WTC11 (cell line): ENCODE measurements around the gene FEM1B. TPM values are rescaled to one million over a fixed set of nuclear protein-coding genes. Genes with fewer than 3 reads are reported as not detected.

ENCODE experiments used
- ATAC-seq: fragments of 200-7000 bp; cut with Tn5 transposase; 2 replicates; pipeline ENCODE4 v1.10.0; 2021; ENCODE audit warnings: mild to moderate bottlenecking, moderate library complexity
- Bru-seq: library from RNA; stranded (reverse); fragments of 400-500 nt; gene quantifications from one replicate; lab custom pipeline; 2021; lab: Mats Ljungman, UMichigan
- CTCF ChIA-PET: fragments of 300-600 bp; sonication (Branson Sonifier 250); formaldehyde crosslinking; loops from one replicate; lab custom pipeline; 2021; ENCODE audit warnings: antibody characterized with exemption; lab: Charles Lee
- POLR2A ChIA-PET: fragments of 350-600 bp; sonication (Branson Sonifier 250); formaldehyde crosslinking; loops from one replicate; lab custom pipeline; 2021; ENCODE audit warnings: antibody characterized with exemption; lab: Charles Lee
- DNase-seq: peaks from one replicate; pipeline ENCODE4 v3.0.0; 2021; ENCODE audit warnings: low spot score
- H3K27ac Mint-ChIP-seq: 2 replicates; pipeline ENCODE4 v1.8.0; 2021; ENCODE audit warnings: mixed read lengths
- H3K27me3 Mint-ChIP-seq: 2 replicates; pipeline ENCODE4 v1.8.0; 2021; ENCODE audit warnings: low read depth, mild to moderate bottlenecking, moderate library complexity, mixed read lengths
- H3K36me3 Mint-ChIP-seq: 2 replicates; pipeline ENCODE4 v1.8.0; 2021; ENCODE audit warnings: mixed read lengths
- H3K4me1 Mint-ChIP-seq: 2 replicates; pipeline ENCODE4 v1.8.0; 2022; ENCODE audit warnings: mixed read lengths
- H3K4me3 Mint-ChIP-seq: 2 replicates; pipeline ENCODE4 v1.8.0; 2021; ENCODE audit warnings: mild to moderate bottlenecking, moderate library complexity, mixed read lengths
- H3K9me3 Mint-ChIP-seq: 2 replicates; pipeline ENCODE4 v1.8.0; 2021; ENCODE audit warnings: mixed read lengths
- CBFB ChIP-seq: sonication (generic); formaldehyde crosslinking; IDR thresholded peaks from 2 replicates; pipeline ENCODE4 v1.8.1; 2022; ENCODE audit warnings: mild to moderate bottlenecking, low read depth, missing genetic modification reagents
- CREB1 ChIP-seq: sonication (generic); formaldehyde crosslinking; IDR thresholded peaks from 2 replicates; pipeline ENCODE4 v1.8.0; 2023; ENCODE audit warnings: mild to moderate bottlenecking, missing genetic modification reagents
- CREM ChIP-seq: sonication (generic); formaldehyde crosslinking; IDR thresholded peaks from 2 replicates; pipeline ENCODE4 v1.8.1; 2022; ENCODE audit warnings: mild to moderate bottlenecking, missing genetic modification reagents, moderate library complexity
- ESRRA ChIP-seq: sonication (generic); formaldehyde crosslinking; IDR thresholded peaks from 2 replicates; pipeline ENCODE4 v1.8.1; 2022; ENCODE audit warnings: mild to moderate bottlenecking, missing genetic modification reagents, borderline replicate concordance
- FOXJ3 ChIP-seq: sonication (generic); formaldehyde crosslinking; IDR thresholded peaks from 2 replicates; pipeline ENCODE4 v1.9.0; 2021; ENCODE audit warnings: missing genetic modification reagents, mild to moderate bottlenecking, borderline replicate concordance
- FOXP1 ChIP-seq: sonication (generic); formaldehyde crosslinking; IDR thresholded peaks from 2 replicates; pipeline ENCODE4 v1.8.0; 2022; ENCODE audit warnings: missing genetic modification reagents, mild to moderate bottlenecking, moderate library complexity, borderline replicate concordance
- GABPB1 ChIP-seq: sonication (generic); formaldehyde crosslinking; IDR thresholded peaks from 2 replicates; pipeline ENCODE4 v1.8.1; 2023; ENCODE audit warnings: mild to moderate bottlenecking, missing genetic modification reagents
- IRF2 ChIP-seq: sonication (generic); formaldehyde crosslinking; IDR thresholded peaks from 2 replicates; pipeline ENCODE4 v1.8.0; 2022; ENCODE audit warnings: low read depth, missing genetic modification reagents, borderline replicate concordance
- JUN ChIP-seq: sonication (generic); formaldehyde crosslinking; IDR thresholded peaks from 2 replicates; pipeline ENCODE4 v1.8.0; 2023; ENCODE audit warnings: mild to moderate bottlenecking, missing genetic modification reagents
- NR1H2 ChIP-seq: sonication (generic); formaldehyde crosslinking; IDR thresholded peaks from 2 replicates; pipeline ENCODE4 v1.9.0; 2021; ENCODE audit warnings: mild to moderate bottlenecking, moderate library complexity, missing genetic modification reagents
- RORB ChIP-seq: fragments of 250-450 bp; sonication (Bioruptor Pico); IDR thresholded peaks from 2 replicates; pipeline ENCODE4 v1.9.0; 2021; ENCODE audit warnings: mild to moderate bottlenecking
- SOX15 ChIP-seq: fragments of 250-450 bp; sonication (Bioruptor Pico); IDR thresholded peaks from 2 replicates; pipeline ENCODE4 v1.9.0; 2021; ENCODE audit warnings: mild to moderate bottlenecking
- TCF7 ChIP-seq: sonication (generic); formaldehyde crosslinking; IDR thresholded peaks from 2 replicates; pipeline ENCODE4 v1.8.0; 2022; ENCODE audit warnings: mild to moderate bottlenecking, low read depth, missing genetic modification reagents, moderate library complexity
- TEAD4 ChIP-seq: sonication (generic); formaldehyde crosslinking; IDR thresholded peaks from 2 replicates; pipeline ENCODE4 v1.8.0; 2022; ENCODE audit warnings: mild to moderate bottlenecking, missing genetic modification reagents
- ZNF121 ChIP-seq: sonication (generic); formaldehyde crosslinking; IDR thresholded peaks from 2 replicates; pipeline ENCODE4 v1.8.0; 2023; ENCODE audit warnings: missing genetic modification reagents
- ZNF138 ChIP-seq: sonication (generic); formaldehyde crosslinking; conservative IDR thresholded peaks from 2 replicates; pipeline ENCODE4 v1.8.1; 2022; ENCODE audit warnings: mild to moderate bottlenecking, moderate library complexity, missing genetic modification reagents
- ZNF232 ChIP-seq: sonication (generic); formaldehyde crosslinking; IDR thresholded peaks from 2 replicates; pipeline ENCODE4 v1.8.0; 2022; ENCODE audit warnings: mild to moderate bottlenecking, missing genetic modification reagents
- ZNF416 ChIP-seq: fragments of 250-450 bp; sonication (Bioruptor Pico); IDR thresholded peaks from 2 replicates; pipeline ENCODE4 v1.9.0; 2021; ENCODE audit warnings: mild to moderate bottlenecking, inconsistent platforms
- long read RNA-seq, 3 experiments: library from RNA in 1 of 3; library from capped mRNA in 1 of 3; library from polyadenylated mRNA in 1 of 3; unstranded in 2 of 3; stranded (forward) in 1 of 3; transcript quantifications; one replicate each; pipeline ENCODE4 v2.0.0, GENCODE V29; 2021
- total RNA-seq: library from RNA; stranded (reverse); gene quantifications from 3 replicates; pipeline ENCODE4 v1.2.3, GENCODE V29; 2021
- TF ChIP-seq, protein P1 (sequence below): sonication (generic); formaldehyde crosslinking; IDR thresholded peaks from 2 replicates; pipeline ENCODE4 v1.8.1; 2023; ENCODE audit warnings: mild to moderate bottlenecking, missing genetic modification reagents, moderate library complexity
- TF ChIP-seq, protein P2 (sequence below): sonication (generic); formaldehyde crosslinking; IDR thresholded peaks from 2 replicates; pipeline ENCODE4 v1.8.1; 2022; ENCODE audit warnings: mild to moderate bottlenecking, moderate library complexity, missing genetic modification reagents
- TF ChIP-seq, protein P3 (sequence below): sonication (generic); formaldehyde crosslinking; IDR thresholded peaks from 2 replicates; pipeline ENCODE4 v1.8.0; 2022; ENCODE audit warnings: mild to moderate bottlenecking, missing genetic modification reagents
- TF ChIP-seq, protein P4 (sequence below): sonication (generic); formaldehyde crosslinking; IDR thresholded peaks from 2 replicates; pipeline ENCODE4 v1.8.1; 2023; ENCODE audit warnings: mild to moderate bottlenecking, moderate library complexity, missing genetic modification reagents
- TF ChIP-seq, protein P5 (sequence below): sonication (generic); formaldehyde crosslinking; IDR thresholded peaks from 2 replicates; pipeline ENCODE4 v1.8.0; 2023; ENCODE audit warnings: mild to moderate bottlenecking, missing genetic modification reagents
- TF ChIP-seq, protein P6 (sequence below): sonication (generic); formaldehyde crosslinking; IDR thresholded peaks from 2 replicates; pipeline ENCODE4 v1.8.0; 2023; ENCODE audit warnings: missing genetic modification reagents, mild to moderate bottlenecking, borderline replicate concordance

The FEM1B gene
- 59.7 to 64.8 TPM (median 62.4 TPM) in 3 replicates for total RNA-seq
- Bru-seq, nascent RNA = percentile 98 among the genes with signal in this experiment
- long read RNA-seq, experiment 1, full-length matches to known transcripts = 138 of 219 reads
- long read RNA-seq, experiment 1, partial matches to known transcripts = 1 of 219 reads
- long read RNA-seq, experiment 1, other reads (novel, unspliced or antisense) = 80 of 219 reads
- long read RNA-seq, experiment 2, full-length matches to known transcripts = 33 of 92 reads
- long read RNA-seq, experiment 2, partial matches to known transcripts = 0 of 92 reads
- long read RNA-seq, experiment 2, other reads (novel, unspliced or antisense) = 59 of 92 reads
- long read RNA-seq, experiment 3, full-length matches to known transcripts = 1 of 2 reads
- long read RNA-seq, experiment 3, partial matches to known transcripts = 0 of 2 reads
- long read RNA-seq, experiment 3, other reads (novel, unspliced or antisense) = 1 of 2 reads

DNA sequence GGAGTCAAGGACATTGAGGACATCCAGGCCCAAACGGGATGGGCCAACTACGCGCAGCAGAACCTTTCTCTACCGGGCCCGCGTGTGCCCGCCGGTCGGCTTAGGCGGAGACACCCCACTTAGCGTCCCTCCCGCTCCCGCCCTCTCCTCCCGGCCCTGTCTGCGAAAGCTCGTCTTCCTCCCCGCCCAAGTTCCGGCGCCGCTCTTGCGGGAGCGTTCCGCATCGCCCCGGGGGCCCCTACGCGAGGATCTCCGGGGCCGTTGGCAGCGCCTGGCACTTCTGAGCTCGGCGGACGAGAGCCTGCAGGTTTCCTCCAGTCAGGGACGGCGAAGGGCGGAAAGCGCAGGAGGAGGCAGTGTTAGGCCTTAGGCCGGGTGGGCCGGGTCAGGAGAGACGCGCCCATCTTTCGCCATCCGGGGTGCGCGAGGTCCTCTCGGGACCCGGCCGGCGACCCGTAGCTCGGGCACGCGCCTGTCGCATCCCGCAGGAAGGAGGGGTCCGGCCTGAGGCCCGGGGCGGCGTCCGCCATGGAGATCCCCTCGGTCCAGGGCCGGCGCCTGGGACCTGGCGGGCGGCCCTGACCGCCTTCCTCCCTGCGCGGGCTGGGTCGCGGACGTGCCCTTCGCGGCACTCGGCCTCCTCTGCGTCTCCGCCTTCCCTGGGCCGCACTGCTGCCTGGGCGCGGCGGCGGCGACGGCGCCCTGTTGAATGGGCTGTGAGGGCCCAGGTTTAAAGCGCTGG, at the start of gene FEM1B:
Gene FEM1B, plus strand, starts transcription at position 143 of the 742 bp plus-strand sequence. CDS start 673 bp downstream, outside the sequence.
- peaks cover 50% of the 10 kb centered on the region for H3K4me1 Mint-ChIP-seq
- CTCF ChIA-PET = interaction anchor here (0.9 to 3.9 kb wide), 14 partner anchors 11 to 754 kb away, joined by 3 to 27 read pairs (median 4); no protein-coding TSS in a partner anchor
- POLR2A ChIA-PET = interaction anchor here (0.6 to 2.5 kb wide), 9 partner anchors 13 to 50 kb away, joined by 3 to 22 read pairs (median 4); no protein-coding TSS in a partner anchor
- TF ChIP-seq, protein P1, sequence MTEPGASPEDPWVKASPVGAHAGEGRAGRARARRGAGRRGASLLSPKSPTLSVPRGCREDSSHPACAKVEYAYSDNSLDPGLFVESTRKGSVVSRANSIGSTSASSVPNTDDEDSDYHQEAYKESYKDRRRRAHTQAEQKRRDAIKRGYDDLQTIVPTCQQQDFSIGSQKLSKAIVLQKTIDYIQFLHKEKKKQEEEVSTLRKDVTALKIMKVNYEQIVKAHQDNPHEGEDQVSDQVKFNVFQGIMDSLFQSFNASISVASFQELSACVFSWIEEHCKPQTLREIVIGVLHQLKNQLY (CRISPR knock-in tag) = no peak
- TF ChIP-seq RORB = no peak
- 0 out of 2 replicates have a peak, but pooled peaks have one; percentile 3 for TF ChIP-seq SOX15 (CRISPR knock-in tag)
- TF ChIP-seq FOXP1 (CRISPR knock-in tag) = peak; percentile 86
- TF ChIP-seq, protein P2, sequence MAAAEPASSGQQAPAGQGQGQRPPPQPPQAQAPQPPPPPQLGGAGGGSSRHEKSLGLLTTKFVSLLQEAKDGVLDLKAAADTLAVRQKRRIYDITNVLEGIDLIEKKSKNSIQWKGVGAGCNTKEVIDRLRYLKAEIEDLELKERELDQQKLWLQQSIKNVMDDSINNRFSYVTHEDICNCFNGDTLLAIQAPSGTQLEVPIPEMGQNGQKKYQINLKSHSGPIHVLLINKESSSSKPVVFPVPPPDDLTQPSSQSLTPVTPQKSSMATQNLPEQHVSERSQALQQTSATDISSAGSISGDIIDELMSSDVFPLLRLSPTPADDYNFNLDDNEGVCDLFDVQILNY (CRISPR knock-in tag) = peak; percentile 93
- peak; percentile 56; the same call in 1 of the 2 replicates for TF ChIP-seq CREM (CRISPR knock-in tag)
- TF ChIP-seq CBFB (CRISPR knock-in tag) = peak; percentile 26; the same call in 1 of the 2 replicates
- peak; percentile 70 for TF ChIP-seq TEAD4 (CRISPR knock-in tag)
- TF ChIP-seq NR1H2 (CRISPR knock-in tag) = peak; percentile 11; the same call in 1 of the 2 replicates
- no peak for TF ChIP-seq FOXJ3 (CRISPR knock-in tag)
- TF ChIP-seq, protein P3, sequence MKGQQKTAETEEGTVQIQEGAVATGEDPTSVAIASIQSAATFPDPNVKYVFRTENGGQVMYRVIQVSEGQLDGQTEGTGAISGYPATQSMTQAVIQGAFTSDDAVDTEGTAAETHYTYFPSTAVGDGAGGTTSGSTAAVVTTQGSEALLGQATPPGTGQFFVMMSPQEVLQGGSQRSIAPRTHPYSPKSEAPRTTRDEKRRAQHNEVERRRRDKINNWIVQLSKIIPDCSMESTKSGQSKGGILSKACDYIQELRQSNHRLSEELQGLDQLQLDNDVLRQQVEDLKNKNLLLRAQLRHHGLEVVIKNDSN (CRISPR knock-in tag) = 0 out of 2 replicates have a peak, but pooled peaks have one; percentile 39
- TF ChIP-seq JUN (CRISPR knock-in tag) = peak; percentile 7; the same call in 1 of the 2 replicates
- peak; percentile 72; the same call in 1 of the 2 replicates for TF ChIP-seq ZNF232 (CRISPR knock-in tag)
- no peak for TF ChIP-seq ZNF121 (CRISPR knock-in tag)
- TF ChIP-seq ESRRA (CRISPR knock-in tag) = peak; percentile 99
- TF ChIP-seq GABPB1 (CRISPR knock-in tag) = peak; percentile 82
- TF ChIP-seq TCF7 (CRISPR knock-in tag) = peak; percentile 22; the same call in 1 of the 2 replicates
- TF ChIP-seq, protein P4, sequence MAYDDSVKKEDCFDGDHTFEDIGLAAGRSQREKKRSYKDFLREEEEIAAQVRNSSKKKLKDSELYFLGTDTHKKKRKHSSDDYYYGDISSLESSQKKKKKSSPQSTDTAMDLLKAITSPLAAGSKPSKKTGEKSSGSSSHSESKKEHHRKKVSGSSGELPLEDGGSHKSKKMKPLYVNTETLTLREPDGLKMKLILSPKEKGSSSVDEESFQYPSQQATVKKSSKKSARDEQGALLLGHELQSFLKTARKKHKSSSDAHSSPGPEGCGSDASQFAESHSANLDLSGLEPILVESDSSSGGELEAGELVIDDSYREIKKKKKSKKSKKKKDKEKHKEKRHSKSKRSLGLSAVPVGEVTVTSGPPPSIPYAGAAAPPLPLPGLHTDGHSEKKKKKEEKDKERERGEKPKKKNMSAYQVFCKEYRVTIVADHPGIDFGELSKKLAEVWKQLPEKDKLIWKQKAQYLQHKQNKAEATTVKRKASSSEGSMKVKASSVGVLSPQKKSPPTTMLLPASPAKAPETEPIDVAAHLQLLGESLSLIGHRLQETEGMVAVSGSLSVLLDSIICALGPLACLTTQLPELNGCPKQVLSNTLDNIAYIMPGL (CRISPR knock-in tag) = peak; percentile 89
- TF ChIP-seq ZNF138 = no peak
- TF ChIP-seq IRF2 (CRISPR knock-in tag) = 0 out of 2 replicates have a peak, but pooled peaks have one; percentile 51
- TF ChIP-seq CREB1 (CRISPR knock-in tag) = peak; percentile 82
- TF ChIP-seq, protein P5, sequence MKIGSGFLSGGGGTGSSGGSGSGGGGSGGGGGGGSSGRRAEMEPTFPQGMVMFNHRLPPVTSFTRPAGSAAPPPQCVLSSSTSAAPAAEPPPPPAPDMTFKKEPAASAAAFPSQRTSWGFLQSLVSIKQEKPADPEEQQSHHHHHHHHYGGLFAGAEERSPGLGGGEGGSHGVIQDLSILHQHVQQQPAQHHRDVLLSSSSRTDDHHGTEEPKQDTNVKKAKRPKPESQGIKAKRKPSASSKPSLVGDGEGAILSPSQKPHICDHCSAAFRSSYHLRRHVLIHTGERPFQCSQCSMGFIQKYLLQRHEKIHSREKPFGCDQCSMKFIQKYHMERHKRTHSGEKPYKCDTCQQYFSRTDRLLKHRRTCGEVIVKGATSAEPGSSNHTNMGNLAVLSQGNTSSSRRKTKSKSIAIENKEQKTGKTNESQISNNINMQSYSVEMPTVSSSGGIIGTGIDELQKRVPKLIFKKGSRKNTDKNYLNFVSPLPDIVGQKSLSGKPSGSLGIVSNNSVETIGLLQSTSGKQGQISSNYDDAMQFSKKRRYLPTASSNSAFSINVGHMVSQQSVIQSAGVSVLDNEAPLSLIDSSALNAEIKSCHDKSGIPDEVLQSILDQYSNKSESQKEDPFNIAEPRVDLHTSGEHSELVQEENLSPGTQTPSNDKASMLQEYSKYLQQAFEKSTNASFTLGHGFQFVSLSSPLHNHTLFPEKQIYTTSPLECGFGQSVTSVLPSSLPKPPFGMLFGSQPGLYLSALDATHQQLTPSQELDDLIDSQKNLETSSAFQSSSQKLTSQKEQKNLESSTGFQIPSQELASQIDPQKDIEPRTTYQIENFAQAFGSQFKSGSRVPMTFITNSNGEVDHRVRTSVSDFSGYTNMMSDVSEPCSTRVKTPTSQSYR = no peak
- TF ChIP-seq ZNF416 = 0 out of 2 replicates have a peak, but pooled peaks have one; percentile 49
- TF ChIP-seq, protein P6, sequence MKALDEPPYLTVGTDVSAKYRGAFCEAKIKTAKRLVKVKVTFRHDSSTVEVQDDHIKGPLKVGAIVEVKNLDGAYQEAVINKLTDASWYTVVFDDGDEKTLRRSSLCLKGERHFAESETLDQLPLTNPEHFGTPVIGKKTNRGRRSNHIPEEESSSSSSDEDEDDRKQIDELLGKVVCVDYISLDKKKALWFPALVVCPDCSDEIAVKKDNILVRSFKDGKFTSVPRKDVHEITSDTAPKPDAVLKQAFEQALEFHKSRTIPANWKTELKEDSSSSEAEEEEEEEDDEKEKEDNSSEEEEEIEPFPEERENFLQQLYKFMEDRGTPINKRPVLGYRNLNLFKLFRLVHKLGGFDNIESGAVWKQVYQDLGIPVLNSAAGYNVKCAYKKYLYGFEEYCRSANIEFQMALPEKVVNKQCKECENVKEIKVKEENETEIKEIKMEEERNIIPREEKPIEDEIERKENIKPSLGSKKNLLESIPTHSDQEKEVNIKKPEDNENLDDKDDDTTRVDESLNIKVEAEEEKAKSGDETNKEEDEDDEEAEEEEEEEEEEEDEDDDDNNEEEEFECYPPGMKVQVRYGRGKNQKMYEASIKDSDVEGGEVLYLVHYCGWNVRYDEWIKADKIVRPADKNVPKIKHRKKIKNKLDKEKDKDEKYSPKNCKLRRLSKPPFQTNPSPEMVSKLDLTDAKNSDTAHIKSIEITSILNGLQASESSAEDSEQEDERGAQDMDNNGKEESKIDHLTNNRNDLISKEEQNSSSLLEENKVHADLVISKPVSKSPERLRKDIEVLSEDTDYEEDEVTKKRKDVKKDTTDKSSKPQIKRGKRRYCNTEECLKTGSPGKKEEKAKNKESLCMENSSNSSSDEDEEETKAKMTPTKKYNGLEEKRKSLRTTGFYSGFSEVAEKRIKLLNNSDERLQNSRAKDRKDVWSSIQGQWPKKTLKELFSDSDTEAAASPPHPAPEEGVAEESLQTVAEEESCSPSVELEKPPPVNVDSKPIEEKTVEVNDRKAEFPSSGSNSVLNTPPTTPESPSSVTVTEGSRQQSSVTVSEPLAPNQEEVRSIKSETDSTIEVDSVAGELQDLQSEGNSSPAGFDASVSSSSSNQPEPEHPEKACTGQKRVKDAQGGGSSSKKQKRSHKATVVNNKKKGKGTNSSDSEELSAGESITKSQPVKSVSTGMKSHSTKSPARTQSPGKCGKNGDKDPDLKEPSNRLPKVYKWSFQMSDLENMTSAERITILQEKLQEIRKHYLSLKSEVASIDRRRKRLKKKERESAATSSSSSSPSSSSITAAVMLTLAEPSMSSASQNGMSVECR = peak; percentile 79

More for the DNA sequence above, at the start of gene FEM1B:
- DNase-seq (peak; percentile 84), ATAC-seq (peak; percentile 81)
- Mint-ChIP-seq H3K27ac (peak within 1 kb of the TSS; percentile 99), H3K36me3 (no peaks in the 10 kb centered on the region), H3K27me3 (no peaks in the 10 kb centered on the region), H3K4me3 (peak within 1 kb of the TSS; percentile 98), H3K9me3 (no peaks in the 10 kb centered on the region)
